Neural progenitor cell (in vitro differentiated cells): ENCODE data around the gene GADL1. TPM values are rescaled to one million over a fixed set of nuclear protein-coding genes. Genes with fewer than 3 reads are reported as not detected.

Source experiments
- DNase-seq: peaks from one replicate; pipeline ENCODE4 v3.0.0-alpha.2; 2016; ENCODE audit warnings: low spot score
- H2AFZ ChIP-seq: fragments of 200-600 bp; sonication (generic); replicated peaks from 2 replicates; pipeline ENCODE4 v1.6.1; 2016; ENCODE audit warnings: antibody characterized with exemption
- H3F3A ChIP-seq: fragments of 200-600 bp; sonication (generic); 2 replicates; pipeline ENCODE4 v1.6.1; 2016; ENCODE audit warnings: antibody characterized with exemption, low read depth
- H3K27ac ChIP-seq: fragments of 200-600 bp; sonication (generic); 2 replicates; pipeline ENCODE4 v1.5.1; 2016; ENCODE audit warnings: mild to moderate bottlenecking
- H3K27me3 ChIP-seq: fragments of 200-600 bp; sonication (generic); 2 replicates; pipeline ENCODE4 v1.6.1; 2016; ENCODE audit warnings: mild to moderate bottlenecking, moderate library complexity
- H3K36me3 ChIP-seq: fragments of 200-600 bp; sonication (generic); 2 replicates; pipeline ENCODE4 v1.5.1; 2016
- H3K4me1 ChIP-seq: fragments of 200-600 bp; sonication (generic); 2 replicates; pipeline ENCODE4 v1.6.1; 2016; ENCODE audit warnings: mixed run types
- H3K4me2 ChIP-seq: fragments of 200-600 bp; sonication (generic); 2 replicates; pipeline ENCODE4 v1.6.1; 2016
- H3K4me3 ChIP-seq: fragments of 200-600 bp; sonication (generic); 2 replicates; pipeline ENCODE4 v1.5.1; 2016
- H3K79me2 ChIP-seq: fragments of 200-600 bp; sonication (generic); 2 replicates; pipeline ENCODE4 v1.6.1; 2016; ENCODE audit warnings: low read depth
- H3K9ac ChIP-seq: fragments of 200-600 bp; sonication (generic); 2 replicates; pipeline ENCODE4 v1.6.1; 2016
- H3K9me3 ChIP-seq: fragments of 200-600 bp; sonication (generic); 2 replicates; pipeline ENCODE4 v1.5.1; 2016; ENCODE audit warnings: low read depth
- H4K20me1 ChIP-seq: fragments of 200-600 bp; sonication (generic); 2 replicates; pipeline ENCODE4 v1.6.1; 2016; ENCODE audit warnings: low read depth
- H3K27ac Mint-ChIP-seq: 3 replicates; pipeline ENCODE4 v1.8.0; 2021; ENCODE audit warnings: mixed read lengths
- H3K27me3 Mint-ChIP-seq: 2 replicates; pipeline ENCODE4 v1.8.0; 2022; ENCODE audit warnings: low read depth, mild to moderate bottlenecking, inconsistent platforms, moderate library complexity, mixed read lengths; ENCODE audit not compliant: insufficient read depth
- H3K36me3 Mint-ChIP-seq: 3 replicates; pipeline ENCODE4 v1.8.0; 2021; ENCODE audit warnings: mixed read lengths
- H3K4me1 Mint-ChIP-seq: 3 replicates; pipeline ENCODE4 v1.8.0; 2021; ENCODE audit warnings: mixed read lengths
- H3K4me3 Mint-ChIP-seq: 3 replicates; pipeline ENCODE4 v1.8.0; 2021; ENCODE audit warnings: mild to moderate bottlenecking, moderate library complexity, mixed read lengths
- H3K9me3 Mint-ChIP-seq: 3 replicates; pipeline ENCODE4 v1.8.0; 2020; ENCODE audit warnings: mixed read lengths
- CTCF ChIP-seq: fragments of 200-600 bp; sonication (generic); IDR thresholded peaks from 2 replicates; pipeline ENCODE4 v1.5.1; 2017; ENCODE audit warnings: antibody characterized with exemption, mild to moderate bottlenecking
- EZH2 ChIP-seq: fragments of 200-600 bp; sonication (generic); IDR thresholded peaks from 2 replicates; pipeline ENCODE4 v1.6.1; 2017; ENCODE audit warnings: antibody characterized with exemption, mild to moderate bottlenecking, moderate library complexity
- EZH2phosphoT487 ChIP-seq: fragments of 200-600 bp; sonication (generic); IDR thresholded peaks from 2 replicates; pipeline ENCODE4 v1.6.1; 2017; ENCODE audit warnings: antibody characterized with exemption
- total RNA-seq: library from RNA; depleted of rRNA; stranded (reverse); fragments of >200 nt; gene quantifications from 2 replicates; pipeline ENCODE4 v1.2.3, GENCODE V29; 2015; ENCODE audit warnings: low replicate concordance

Gene GADL1
- total RNA-seq, 1 donor from 2014 or later: not detected

- no peak overlapping the region for H3K4me3 ChIP-seq
- no peaks in the 10 kb centered on the region for H3K9me3 Mint-ChIP-seq
- peaks cover 18% of the 10 kb centered on the region for H3F3A ChIP-seq
- peaks cover 48% of the 10 kb centered on the region for H3K36me3 Mint-ChIP-seq
- no peaks in the 10 kb centered on the region for H3K36me3 ChIP-seq
- H3K4me1 Mint-ChIP-seq: peaks cover 34% of the 10 kb centered on the region
- peaks cover 28% of the 10 kb centered on the region for H3K4me1 ChIP-seq
- no peaks in the 10 kb centered on the region for H3K27me3 Mint-ChIP-seq
- H3K27me3 ChIP-seq: no peaks in the 10 kb centered on the region
- no peaks in the 10 kb centered on the region for H3K9me3 ChIP-seq
- H3K4me2 ChIP-seq: no peak overlapping the region
- no peak overlapping the region for H3K27ac Mint-ChIP-seq
- H3K4me3 Mint-ChIP-seq: no peak overlapping the region
- DNase-seq: no peak
- no peak overlapping the region for H3K27ac ChIP-seq
- TF ChIP-seq EZH2 (no peak), CTCF (no peak), EZH2phosphoT487 (no peak)
- H4K20me1 ChIP-seq: no peaks in the 10 kb centered on the region
- no peaks in the 10 kb centered on the region for H3K79me2 ChIP-seq
- H2AFZ ChIP-seq: no peak overlapping the region
- H3K9ac ChIP-seq: no peak overlapping the region
These were observed 217.8 kb downstream of the GADL1 start for GRCh38 chr3:30676424-30677346.
